M059J (cell line): Measurements from ENCODE around the gene KLHDC7B. TPM values are rescaled to one million over a fixed set of nuclear protein-coding genes. Genes with fewer than 3 reads are reported as not detected.

Experiments used
- DNase-seq: peaks from one replicate; pipeline ENCODE4 v3.0.0-alpha.2; 2012; ENCODE audit warnings: low read depth
- total RNA-seq: library from RNA; depleted of rRNA; stranded (reverse); fragments of >200 nt; shearing (Covaris generic); gene quantifications from 2 replicates; pipeline ENCODE4 v1.2.3, GENCODE V29; 2014; rRNA removed

The KLHDC7B gene
- total RNA-seq, 1 experiment from 2014 or later, result 0.02 TPM

DNA sequence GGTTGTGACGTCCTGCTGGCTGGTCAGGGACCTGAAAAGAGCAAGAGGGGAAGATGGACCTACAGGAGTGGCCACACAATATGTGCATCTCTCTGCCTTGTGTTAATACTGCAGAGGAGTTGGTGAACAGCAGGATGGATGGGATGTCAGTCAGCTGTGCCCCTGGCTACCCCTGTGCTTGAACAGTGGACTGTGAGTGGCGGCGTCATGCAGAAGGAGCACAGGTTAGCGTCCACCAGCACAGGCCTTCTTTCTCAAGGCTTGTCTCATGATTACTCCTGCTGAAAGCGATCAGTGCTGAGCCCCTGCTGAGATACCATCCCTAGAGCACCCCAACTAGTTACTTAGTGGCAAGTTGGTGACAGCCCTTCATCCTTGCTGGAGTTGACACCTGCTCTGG is 40.7 kb downstream of the KLHDC7B start:
- DNase-seq, result no peak

DNA sequence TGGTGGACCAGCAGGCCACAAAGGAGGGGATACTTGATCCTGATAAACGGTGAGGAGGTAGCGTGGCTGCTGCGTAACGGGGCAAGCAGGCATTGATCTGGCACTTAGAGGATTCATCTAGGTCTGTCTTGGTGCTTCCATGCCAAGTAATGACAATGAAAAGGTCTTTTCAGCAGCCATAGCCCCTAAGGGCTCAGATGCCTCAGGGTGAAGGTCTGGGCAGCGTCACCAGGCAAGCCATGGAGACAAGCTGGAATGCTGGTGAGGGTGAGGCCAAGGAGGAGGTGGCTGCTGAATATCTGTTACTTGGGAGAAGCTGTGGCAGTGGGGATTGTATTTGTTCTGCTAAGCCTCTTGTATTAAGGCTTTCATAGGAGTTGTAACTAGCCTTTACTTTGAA is 41.7 kb downstream of the KLHDC7B start:
- DNase-seq, result no peak

GRCh38 chr22:50595189-50595588 is 49.5 kb downstream of the KLHDC7B start:
- no peak for DNase-seq

- no peak for DNase-seq
Observed at GRCh38 chr22:50597097-50597496, 51.4 kb downstream of the KLHDC7B start.

- no peak for DNase-seq
Observed at GRCh38 chr22:50599816-50600455, 54.2 kb downstream of the KLHDC7B start.

- no peak for DNase-seq
Observed at GRCh38 chr22:50600538-50600937, 54.8 kb downstream of the KLHDC7B start, which contains the start of gene MAPK8IP2. Gene MAPK8IP2, plus strand, starts transcription at chr22:50600793. Its CDS starts 26 bp downstream, at chr22:50600819.

Other genes starting within 250 kb of the KLHDC7B start
- 44.4 and 59.5 TPM in 2 replicates for gene PLXNB2, start 238.3 kb upstream of the KLHDC7B start, total RNA-seq
- 0.20 and 0.71 TPM in 2 replicates for gene DENND6B, start 218.9 kb upstream of the KLHDC7B start, total RNA-seq
- 18.9 and 31.4 TPM in 2 replicates for gene PPP6R2, start 202.6 kb upstream of the KLHDC7B start, total RNA-seq
- gene SBF1, start 70.9 kb upstream of the KLHDC7B start, total RNA-seq, result 19.6 and 43.6 TPM in 2 replicates
- 0.15 TPM in 1 of 2 replicates, not detected in the other for gene ADM2, start 64.4 kb upstream of the KLHDC7B start, total RNA-seq
- gene MIOX, start 59.0 kb upstream of the KLHDC7B start, total RNA-seq, result not detected in 2 replicates
- gene LMF2, start 38.2 kb upstream of the KLHDC7B start, total RNA-seq, result 31.2 and 59.8 TPM in 2 replicates
- gene NCAPH2, start 37.7 kb upstream of the KLHDC7B start, total RNA-seq, result 46.8 and 50.9 TPM in 2 replicates
- 1.6 TPM in 1 of 2 replicates, not detected in the other for gene SCO2, start 20.3 kb upstream of the KLHDC7B start, total RNA-seq
- gene TYMP, start 15.9 kb upstream of the KLHDC7B start, total RNA-seq, result 12.6 and 23.7 TPM in 2 replicates
- gene SYCE3, start 17.0 kb downstream of the KLHDC7B start, total RNA-seq, result not detected in 2 replicates
- 2.2 and 2.4 TPM in 2 replicates for gene CPT1B, start 32.5 kb downstream of the KLHDC7B start, total RNA-seq
- 14.3 and 18.6 TPM in 2 replicates for gene CHKB, start 37.0 kb downstream of the KLHDC7B start, total RNA-seq
- gene MAPK8IP2, start 54.9 kb downstream of the KLHDC7B start, total RNA-seq, result 0.10 and 0.74 TPM in 2 replicates
- 6.2 and 10.9 TPM in 2 replicates for gene ARSA, start 82.3 kb downstream of the KLHDC7B start, total RNA-seq
- gene SHANK3, start 126.9 kb downstream of the KLHDC7B start, total RNA-seq, result 0.30 and 0.71 TPM in 2 replicates
- gene ACR, start 192.3 kb downstream of the KLHDC7B start, total RNA-seq, result not detected in 2 replicates
- gene RABL2B, start 237.7 kb downstream of the KLHDC7B start, total RNA-seq, result 7.9 and 9.8 TPM in 2 replicates